Stimulated activated CD8-positive, alpha-beta memory T cell treated with anti-CD3 and anti-CD28 coated beads, Interleukin-7, amount 100 ng/mL, for 1 hour (primary cell): ENCODE measurements around the gene KLF5.
"Not testable (repeated sequence)": the region's sequence is repeated elsewhere in the genome, so short reads cannot be mapped to it uniquely, and the experiment has no call there.

Experiments used
- DNase-seq, 2 donors: peaks; one replicate each; pipeline ENCODE4 v3.0.0-alpha.2; 2020; ENCODE audit warnings: low read depth in 2 of 2

The KLF5 gene

DNA sequence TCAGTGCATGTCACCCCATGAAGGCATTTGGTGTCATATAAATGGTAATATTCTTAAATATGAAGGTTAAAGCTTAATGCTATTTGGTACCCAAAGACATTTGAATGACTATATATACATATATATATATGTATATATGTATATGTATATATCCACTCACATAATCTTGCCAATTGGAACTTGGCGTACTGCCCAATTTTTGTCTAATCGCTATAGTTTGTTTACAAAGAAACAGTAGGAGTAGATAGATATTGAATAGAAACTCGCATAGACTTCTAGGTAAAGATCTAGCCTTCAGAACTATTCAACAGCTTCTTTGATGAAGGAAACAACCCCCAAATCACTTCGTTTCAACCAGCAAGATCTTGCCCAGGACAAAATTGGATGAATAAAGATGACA lies 24.1 kb downstream of the KLF5 start:
- DNase-seq: no peak

- no peak for DNase-seq
Observed at GRCh38 chr13:73088332-73088935, 29.6 kb downstream of the KLF5 start.

- DNase-seq: no peak
Observed at GRCh38 chr13:73089213-73089612, 30.4 kb downstream of the KLF5 start.

DNA sequence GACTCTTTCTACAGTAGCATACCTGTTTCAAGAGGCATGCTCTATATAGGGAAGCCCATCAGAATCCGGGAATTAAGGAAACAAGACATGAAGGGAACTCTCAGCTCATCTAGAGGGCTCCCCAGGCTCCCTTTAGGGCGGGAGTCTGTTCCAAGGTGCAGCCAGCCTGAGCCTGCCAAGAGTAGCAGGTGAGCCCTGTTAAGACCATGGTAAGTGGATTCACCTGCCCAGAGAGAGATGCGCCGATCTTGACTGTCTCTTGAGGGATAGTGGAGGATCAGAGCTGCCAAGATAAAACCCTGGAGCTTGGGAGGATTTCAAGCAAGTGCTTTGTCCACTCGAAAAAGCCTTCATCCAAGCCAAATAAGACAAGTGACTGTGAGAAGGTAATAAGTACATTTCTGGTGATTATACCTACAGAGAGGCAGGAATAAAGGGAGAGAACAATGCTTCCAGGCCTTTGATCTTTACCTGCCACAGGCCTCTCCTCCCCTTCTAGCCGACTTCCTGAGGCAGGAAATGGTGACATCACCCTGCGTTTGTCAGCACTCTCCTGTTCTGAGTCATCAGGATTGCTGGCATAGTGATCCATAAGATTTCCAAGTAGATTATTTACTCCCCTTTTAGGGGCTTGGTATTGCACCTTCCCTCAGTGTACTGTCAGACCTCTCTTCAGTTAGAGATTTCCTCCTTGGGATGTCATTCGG lies 31.5 kb downstream of the KLF5 start:
- DNase-seq: no peak

- no peak for DNase-seq
Observed at GRCh38 chr13:73090823-73091187, 32.0 kb downstream of the KLF5 start.

DNA sequence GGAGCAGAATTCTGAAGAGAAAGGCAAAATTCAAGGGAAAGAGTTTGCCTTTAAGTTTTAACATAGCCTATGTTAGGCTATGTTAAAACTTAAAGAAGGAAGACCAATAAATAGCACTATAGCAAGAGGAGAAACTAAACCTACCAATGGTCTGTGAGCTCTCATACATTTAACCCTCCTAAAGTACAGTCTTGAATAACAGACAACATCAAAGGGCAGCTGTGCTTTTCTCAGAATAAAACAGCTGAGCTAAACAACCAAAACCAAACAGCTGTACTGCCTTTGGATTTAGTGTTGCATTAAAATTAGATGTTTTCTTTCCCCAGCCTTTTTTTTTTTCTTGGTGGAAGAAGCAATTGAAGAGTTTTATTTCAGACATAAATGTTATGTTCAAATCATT lies 34.0 kb downstream of the KLF5 start:
- DNase-seq: no peak

DNA sequence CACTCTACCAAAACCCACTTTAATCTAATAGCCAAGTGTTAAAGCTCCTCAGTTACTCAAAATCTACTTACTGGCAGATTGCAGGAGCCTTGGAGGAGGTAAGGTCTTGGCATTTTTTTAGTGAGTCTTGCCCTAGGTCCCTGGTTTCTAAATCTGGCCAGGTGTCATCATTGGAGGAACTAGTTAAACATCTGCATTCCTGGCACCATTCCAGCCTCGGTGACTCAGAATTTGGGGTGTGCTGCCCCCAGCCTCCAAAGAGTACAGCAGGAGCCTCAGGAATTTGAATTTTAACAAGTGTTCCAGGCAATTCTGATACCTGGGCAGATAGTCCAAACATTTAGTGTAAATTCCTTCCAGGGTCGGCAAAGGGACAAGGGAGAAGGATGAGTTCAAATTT lies 37.4 kb downstream of the KLF5 start:
- no peak for DNase-seq

DNA sequence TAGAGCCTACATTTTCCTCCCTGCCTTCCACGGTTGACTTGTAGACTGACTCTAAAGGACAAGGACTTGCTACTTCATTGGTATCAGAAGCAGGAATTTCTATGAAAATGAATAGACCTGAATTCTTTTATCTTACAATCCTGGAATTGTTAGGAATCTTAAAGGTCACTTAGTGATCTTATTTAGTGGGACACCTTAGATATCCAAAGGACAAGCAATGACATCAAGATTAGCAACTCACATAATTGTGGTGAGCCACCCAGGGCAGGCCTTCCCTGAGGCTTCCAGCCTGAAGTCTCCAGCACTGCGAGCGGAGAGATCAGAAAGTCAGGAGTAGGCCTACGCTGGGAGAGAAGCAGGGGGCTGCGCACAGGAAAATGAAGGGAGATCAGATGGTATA lies 37.8 kb downstream of the KLF5 start:
- DNase-seq: no peak

GRCh38 chr13:73100781-73101180 lies 42.0 kb downstream of the KLF5 start:
- DNase-seq: not testable (repeated sequence)

DNA sequence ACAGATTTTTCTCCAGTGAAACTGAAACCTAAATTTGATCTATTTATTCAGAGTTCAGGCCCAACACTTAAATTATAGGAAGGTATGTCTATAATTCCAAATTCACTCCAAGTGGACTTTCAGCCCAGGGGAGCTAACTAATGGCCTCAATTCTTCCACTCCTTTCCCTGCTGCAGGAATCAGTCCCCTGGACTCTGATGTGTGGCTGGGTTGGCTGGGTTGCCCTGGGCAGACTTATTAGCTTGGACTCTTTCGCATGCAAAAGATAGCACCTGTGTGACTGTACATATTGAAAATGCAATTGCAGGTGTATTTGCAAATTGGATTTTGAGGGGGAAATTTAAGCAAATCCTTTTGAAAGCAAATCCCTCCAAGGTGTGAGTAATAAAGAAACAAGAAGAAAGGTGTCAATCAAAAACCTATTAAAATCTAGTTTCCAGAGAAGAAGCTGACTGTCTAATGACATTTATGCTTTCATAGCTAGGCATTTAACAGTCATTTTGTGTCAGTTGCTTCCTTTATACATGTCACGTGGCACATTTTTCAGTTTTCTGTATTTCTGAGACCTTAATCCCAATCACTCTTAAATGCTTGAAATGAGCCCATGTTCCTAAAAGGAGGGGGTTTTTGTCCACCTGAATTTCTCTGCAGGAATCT lies 42.7 kb downstream of the KLF5 start:
- DNase-seq: no peak

DNA sequence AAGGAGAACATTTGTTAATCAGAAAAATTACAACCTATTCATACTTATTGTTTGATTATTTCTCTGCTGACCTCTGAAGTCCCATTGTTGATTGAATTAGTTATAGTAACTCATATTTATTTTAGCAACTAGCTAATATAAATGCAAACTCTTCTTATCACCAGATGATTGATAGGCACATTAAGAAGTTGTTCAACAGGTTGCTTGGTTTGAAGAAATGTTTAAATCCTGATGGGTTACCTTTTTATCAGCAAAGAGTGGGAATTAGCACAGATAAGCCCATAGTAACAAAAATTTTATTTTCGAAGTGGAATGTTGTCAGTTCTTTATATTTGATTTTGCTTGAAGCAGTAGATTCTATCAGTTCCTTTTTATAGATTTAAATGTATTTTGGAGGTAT lies 44.4 kb downstream of the KLF5 start:
- DNase-seq: no peak

GRCh38 chr13:73106513-73107178 lies 47.8 kb downstream of the KLF5 start:
- DNase-seq: no peak

DNA sequence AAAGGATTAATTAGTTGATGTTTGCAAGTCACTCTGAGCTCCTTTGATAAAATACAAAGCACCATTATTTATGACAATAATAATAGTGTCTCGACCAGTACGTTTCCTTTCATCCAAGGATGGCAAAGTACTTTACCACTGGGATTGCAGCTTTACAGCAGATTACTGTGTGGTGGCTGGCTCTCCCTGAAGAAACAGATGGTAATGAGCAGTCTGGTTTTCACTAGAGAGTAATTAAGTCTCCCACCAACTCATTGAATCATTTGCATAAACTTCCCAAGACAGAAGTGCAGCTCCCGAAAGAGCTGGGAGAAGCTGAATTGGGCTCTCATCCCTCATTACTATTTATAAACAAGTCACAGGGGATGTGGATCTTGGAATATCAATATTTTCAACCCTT lies 48.7 kb downstream of the KLF5 start:
- DNase-seq: no peak

DNA sequence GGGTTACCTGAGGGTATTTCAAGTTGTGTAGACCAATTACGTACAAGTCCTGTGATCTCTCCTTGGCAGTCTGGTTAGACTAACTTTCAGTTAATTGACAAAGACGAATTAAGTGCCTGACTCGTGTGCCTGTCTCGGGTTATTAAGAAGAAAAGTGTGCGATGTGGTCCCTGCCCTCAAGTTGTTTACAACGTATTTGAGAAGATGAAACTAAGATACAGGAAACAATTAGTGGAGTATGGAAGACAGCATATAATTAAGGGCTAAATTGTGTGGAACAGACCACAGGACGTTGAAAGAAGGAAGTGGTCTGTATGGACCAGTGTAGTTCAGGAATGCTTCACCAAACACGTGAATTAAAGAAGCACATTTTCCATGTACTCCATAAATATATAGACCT lies 49.2 kb downstream of the KLF5 start:
- DNase-seq: no peak

DNA sequence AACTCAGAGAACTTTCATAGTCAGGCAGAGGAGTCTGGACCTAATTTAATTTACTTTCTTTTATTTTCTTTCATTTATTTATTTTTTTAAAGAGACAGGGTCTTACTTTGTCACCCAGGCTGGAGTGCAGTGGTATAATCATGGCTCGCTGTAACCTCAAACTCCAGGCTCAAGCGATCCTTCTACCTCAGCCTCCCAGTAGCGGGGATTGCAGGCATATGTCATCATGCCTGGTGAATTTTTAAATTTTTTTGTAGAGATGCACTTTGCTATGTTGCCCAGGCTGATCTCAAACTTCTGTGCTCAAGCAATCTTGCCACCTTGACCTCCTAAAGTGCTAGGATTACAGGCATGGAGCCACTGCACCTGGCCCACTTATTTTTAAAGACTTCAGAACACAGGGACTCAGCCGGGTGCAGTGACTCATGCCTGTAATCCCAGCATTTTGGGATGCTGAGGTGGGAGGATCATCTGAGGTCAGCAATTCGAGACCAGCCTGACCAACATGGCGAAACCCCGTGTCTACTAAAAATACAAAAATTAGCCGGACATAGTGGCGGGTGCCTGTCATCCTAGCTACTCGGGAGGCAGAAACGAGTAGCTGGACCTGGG lies 50.6 kb downstream of the KLF5 start:
- no peak for DNase-seq

- no peak for DNase-seq
Observed at GRCh38 chr13:73109969-73110368, 51.2 kb downstream of the KLF5 start.

DNA sequence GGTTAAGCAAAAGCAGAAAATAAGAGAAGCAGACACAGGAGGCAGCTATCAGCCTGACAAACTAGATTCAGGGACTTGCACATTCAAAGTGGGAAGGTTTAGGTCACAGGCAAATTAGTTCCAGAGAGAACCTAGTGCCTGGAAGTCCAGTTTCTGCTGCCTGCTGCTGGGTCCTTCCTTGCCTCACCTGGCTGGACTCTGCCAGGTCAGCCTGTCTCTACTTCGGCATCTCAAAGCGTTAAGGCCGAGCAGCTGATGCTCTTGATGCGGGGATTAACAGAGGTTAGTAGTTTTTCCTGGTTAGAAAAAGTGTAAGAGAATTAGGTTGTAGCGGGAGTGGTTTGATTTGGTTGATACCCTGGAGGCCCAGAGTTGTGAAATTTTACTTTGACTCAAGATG lies 52.0 kb downstream of the KLF5 start:
- DNase-seq: no peak

DNA sequence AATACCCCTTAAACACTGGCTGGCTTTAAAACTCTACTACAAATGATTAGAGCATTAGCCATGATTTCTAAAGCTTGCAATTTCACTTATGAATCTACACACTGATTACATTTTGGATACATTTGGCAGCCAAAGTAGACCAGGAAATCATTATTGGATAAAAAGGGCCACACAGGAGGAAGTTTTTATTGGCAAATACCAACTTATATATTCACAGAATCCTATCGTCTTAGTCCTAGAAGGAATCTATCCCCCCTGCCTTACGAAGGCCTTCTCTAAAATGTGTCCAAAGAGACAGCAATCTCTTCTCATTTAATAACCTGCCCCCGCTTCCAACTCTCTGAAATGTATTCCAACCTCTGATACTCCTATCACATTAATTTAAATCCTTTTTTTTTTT lies 52.5 kb downstream of the KLF5 start:
- no peak for DNase-seq

DNA sequence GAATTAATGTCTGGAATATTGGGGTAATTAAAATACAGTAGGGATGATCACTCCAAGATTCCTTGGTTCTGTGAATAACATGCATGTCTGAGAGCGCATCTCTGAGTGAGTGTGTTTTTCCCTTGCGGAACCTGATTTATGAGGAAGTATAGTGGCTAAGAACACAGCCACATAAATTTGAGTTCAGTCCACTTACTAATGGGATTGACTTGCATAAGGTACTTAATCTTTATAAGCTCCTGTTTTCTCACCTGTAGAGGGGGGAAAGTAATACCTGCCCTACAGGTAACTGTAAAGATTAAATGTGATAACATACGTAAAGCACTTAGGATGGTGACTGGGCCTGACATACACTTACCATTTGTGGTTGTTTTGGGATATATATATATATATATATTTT lies 60.8 kb downstream of the KLF5 start:
- no peak for DNase-seq
